Measurements from ENCODE around the gene INTU. TPM values are rescaled to one million over a fixed set of nuclear protein-coding genes. Genes with fewer than 3 reads are reported as not detected.

The INTU gene
- polyA plus RNA-seq, 3 donors, result 0.17 to 0.26 TPM; not detected in 1

DNA sequence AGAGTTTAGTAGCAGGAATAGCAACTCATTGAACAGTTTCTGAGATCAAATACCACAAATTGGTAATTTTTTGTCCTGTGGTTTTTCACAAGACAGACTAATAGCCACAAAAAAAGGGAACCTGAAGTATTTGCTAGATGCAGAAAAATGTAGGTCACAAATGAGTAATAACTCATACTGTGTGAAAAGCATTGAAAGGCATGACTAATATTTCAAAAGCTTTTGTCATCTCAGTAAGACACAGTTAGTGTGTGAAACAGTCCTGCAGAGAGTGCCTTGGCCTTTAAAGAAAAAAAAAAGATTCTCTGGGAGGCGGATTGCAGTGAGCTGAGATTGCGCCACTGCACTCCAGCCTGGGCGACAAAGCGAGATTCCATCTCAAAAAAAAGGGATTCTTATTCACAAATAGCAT lies 66.0 kb downstream of the INTU start:
- no CpG with 5 or more reads among the region's 4 CpGs for whole genome bisulfite sequencing (ENCODE audit: insufficient coverage)

DNA sequence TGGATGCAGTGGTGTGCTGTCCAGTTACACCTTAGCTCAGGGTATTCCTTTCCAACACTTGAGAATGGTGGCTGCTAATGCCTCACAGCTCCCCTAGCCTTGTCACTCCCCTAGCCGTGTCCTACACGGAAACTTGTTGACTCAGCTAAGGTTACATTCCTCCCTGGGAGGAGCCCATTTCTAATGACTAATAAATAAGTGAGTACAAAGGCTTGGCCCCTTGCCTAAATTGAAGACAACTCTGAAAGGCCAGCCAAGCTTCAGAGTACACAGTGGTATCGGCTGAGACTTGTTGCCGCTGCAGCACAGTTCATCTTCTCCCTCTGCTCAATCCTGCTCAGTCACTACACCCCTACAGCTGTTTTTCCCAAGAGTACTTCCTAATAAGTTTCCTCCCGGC lies 76.2 kb downstream of the INTU start:
- Histone ChIP-seq H3K27me3 (ENCODE audit: control insufficient read depth in 2 of 2, insufficient read depth in 2 of 2, low read length in 2 of 2) (no peaks in the 10 kb centered on the region), H2AFZ (ENCODE audit: insufficient read depth, low read depth, low read length, poor library complexity, severe bottlenecking) (no peak overlapping the region), H3K4me1 (ENCODE audit: control insufficient read depth in 1 of 2, insufficient read depth in 2 of 2, low read length in 2 of 2) (no peaks in the 10 kb centered on the region), H3K79me2 (ENCODE audit: insufficient read depth, low read length) (no peaks in the 10 kb centered on the region), H3K9ac (ENCODE audit: insufficient read depth, low read length, poor library complexity, severe bottlenecking) (no peak overlapping the region), H4K20me1 (ENCODE audit: insufficient read depth, low read length) (no peaks in the 10 kb centered on the region), H3K36me3 (replicated peaks in 1 of 2; ENCODE audit: control insufficient read depth in 1 of 2, insufficient read depth in 2 of 2, low read length in 2 of 2) (no peaks in the 10 kb centered on the region), H3K4me3 (replicated peaks in 1 of 3; ENCODE audit: low read depth in 2 of 3, low read length in 3 of 3) (no peak overlapping the region), H3K4me2 (replicated peaks; ENCODE audit: extremely low read depth, low read length, poor library complexity, severe bottlenecking) (no peak overlapping the region), H3K27ac (ENCODE audit: low read depth in 1 of 2, low read length in 2 of 2) (no peak overlapping the region), H3K9me3 (replicated peaks in 1 of 2; ENCODE audit: control insufficient read depth in 1 of 2, insufficient read depth in 1 of 2, low read length in 2 of 2) (no peaks in the 10 kb centered on the region)
- no peak overlapping the region for H3K27ac Mint-ChIP-seq
- TF ChIP-seq, protein P1, sequence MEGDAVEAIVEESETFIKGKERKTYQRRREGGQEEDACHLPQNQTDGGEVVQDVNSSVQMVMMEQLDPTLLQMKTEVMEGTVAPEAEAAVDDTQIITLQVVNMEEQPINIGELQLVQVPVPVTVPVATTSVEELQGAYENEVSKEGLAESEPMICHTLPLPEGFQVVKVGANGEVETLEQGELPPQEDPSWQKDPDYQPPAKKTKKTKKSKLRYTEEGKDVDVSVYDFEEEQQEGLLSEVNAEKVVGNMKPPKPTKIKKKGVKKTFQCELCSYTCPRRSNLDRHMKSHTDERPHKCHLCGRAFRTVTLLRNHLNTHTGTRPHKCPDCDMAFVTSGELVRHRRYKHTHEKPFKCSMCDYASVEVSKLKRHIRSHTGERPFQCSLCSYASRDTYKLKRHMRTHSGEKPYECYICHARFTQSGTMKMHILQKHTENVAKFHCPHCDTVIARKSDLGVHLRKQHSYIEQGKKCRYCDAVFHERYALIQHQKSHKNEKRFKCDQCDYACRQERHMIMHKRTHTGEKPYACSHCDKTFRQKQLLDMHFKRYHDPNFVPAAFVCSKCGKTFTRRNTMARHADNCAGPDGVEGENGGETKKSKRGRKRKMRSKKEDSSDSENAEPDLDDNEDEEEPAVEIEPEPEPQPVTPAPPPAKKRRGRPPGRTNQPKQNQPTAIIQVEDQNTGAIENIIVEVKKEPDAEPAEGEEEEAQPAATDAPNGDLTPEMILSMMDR (IDR thresholded peaks at IDR 0.05), result no peak
- WGBS (ENCODE audit: insufficient coverage), result 90% methylated on average over 2 of the region's 5 CpGs
- no peak overlapping the region for H3K4me3 Mint-ChIP-seq
- peaks cover 0 to 2% (median 0%) of the 10 kb centered on the region in 3 donors for H3K27me3 Mint-ChIP-seq (ENCODE audit: low read depth in 3 of 3)
- DNase-seq, result no peak
- no peaks in the 10 kb centered on the region for H3K36me3 Mint-ChIP-seq
- no peaks in the 10 kb centered on the region for H3K9me3 Mint-ChIP-seq
- H3K4me1 Mint-ChIP-seq, result no peaks in the 10 kb centered on the region
- intact Hi-C loops (cut with micrococcal nuclease), result no loop called here

More for the DNA sequence above, 66.0 kb downstream of the INTU start:
- H3K36me3 Mint-ChIP-seq, result no peaks in the 10 kb centered on the region
- peaks cover 8% of the 10 kb centered on the region for H3K4me1 Mint-ChIP-seq
- TF ChIP-seq, protein P1 (IDR thresholded peaks at IDR 0.05), result no peak
- DNase-seq, result peak; percentile 40 to 80 (median 60)
- H3K79me2 ChIP-seq (ENCODE audit: insufficient read depth, low read length), result no peaks in the 10 kb centered on the region
- H3K9me3 ChIP-seq (replicated peaks in 1 of 2; ENCODE audit: control insufficient read depth in 1 of 2, insufficient read depth in 1 of 2, low read length in 2 of 2), result no peaks in the 10 kb centered on the region
- no peak overlapping the region for H3K4me2 ChIP-seq (replicated peaks; ENCODE audit: extremely low read depth, low read length, poor library complexity, severe bottlenecking)
- H3K9me3 Mint-ChIP-seq, result peaks cover 3 to 13% (median 6%) of the 10 kb centered on the region in 7 donors
- H3K36me3 ChIP-seq (replicated peaks in 1 of 2; ENCODE audit: control insufficient read depth in 1 of 2, insufficient read depth in 2 of 2, low read length in 2 of 2), result no peaks in the 10 kb centered on the region
- no peak overlapping the region for H3K4me3 ChIP-seq (replicated peaks in 1 of 3; ENCODE audit: low read depth in 2 of 3, low read length in 3 of 3)
- no peaks in the 10 kb centered on the region for H3K27me3 ChIP-seq (ENCODE audit: control insufficient read depth in 2 of 2, insufficient read depth in 2 of 2, low read length in 2 of 2)
- peaks cover 6 to 8% of the 10 kb centered on the region in 2 donors for H3K4me1 ChIP-seq (ENCODE audit: control insufficient read depth in 1 of 2, insufficient read depth in 2 of 2, low read length in 2 of 2)
- intact Hi-C loops (cut with micrococcal nuclease), result no loop called here
- no peak overlapping the region for H2AFZ ChIP-seq (ENCODE audit: insufficient read depth, low read depth, low read length, poor library complexity, severe bottlenecking)
- no peak overlapping the region for H3K27ac ChIP-seq (ENCODE audit: low read depth in 1 of 2, low read length in 2 of 2)
- no peak overlapping the region for H3K4me3 Mint-ChIP-seq
- no peaks in the 10 kb centered on the region for H3K27me3 Mint-ChIP-seq (ENCODE audit: low read depth in 3 of 3)
- H3K9ac ChIP-seq (ENCODE audit: insufficient read depth, low read length, poor library complexity, severe bottlenecking), result no peak overlapping the region
- peak overlapping the region in 1 of 7 donors; percentile 54 for H3K27ac Mint-ChIP-seq
- no peaks in the 10 kb centered on the region for H4K20me1 ChIP-seq (ENCODE audit: insufficient read depth, low read length)
